IMR-90 (cell line): ENCODE results near the gene KIAA0513.

Experiments
- RFX5 ChIP-seq: IDR thresholded peaks from 2 replicates; pipeline ENCODE4 v1.8.0; 2012; ENCODE audit warnings: low read depth, mild to moderate bottlenecking, low read length, moderate library complexity
- TF ChIP-seq, protein P1 (sequence below): conservative IDR thresholded peaks from 2 replicates; pipeline ENCODE4 v1.5.1; 2012; ENCODE audit warnings: mild to moderate bottlenecking, low read depth, low read length, improper control_type of control experiment

DNA sequence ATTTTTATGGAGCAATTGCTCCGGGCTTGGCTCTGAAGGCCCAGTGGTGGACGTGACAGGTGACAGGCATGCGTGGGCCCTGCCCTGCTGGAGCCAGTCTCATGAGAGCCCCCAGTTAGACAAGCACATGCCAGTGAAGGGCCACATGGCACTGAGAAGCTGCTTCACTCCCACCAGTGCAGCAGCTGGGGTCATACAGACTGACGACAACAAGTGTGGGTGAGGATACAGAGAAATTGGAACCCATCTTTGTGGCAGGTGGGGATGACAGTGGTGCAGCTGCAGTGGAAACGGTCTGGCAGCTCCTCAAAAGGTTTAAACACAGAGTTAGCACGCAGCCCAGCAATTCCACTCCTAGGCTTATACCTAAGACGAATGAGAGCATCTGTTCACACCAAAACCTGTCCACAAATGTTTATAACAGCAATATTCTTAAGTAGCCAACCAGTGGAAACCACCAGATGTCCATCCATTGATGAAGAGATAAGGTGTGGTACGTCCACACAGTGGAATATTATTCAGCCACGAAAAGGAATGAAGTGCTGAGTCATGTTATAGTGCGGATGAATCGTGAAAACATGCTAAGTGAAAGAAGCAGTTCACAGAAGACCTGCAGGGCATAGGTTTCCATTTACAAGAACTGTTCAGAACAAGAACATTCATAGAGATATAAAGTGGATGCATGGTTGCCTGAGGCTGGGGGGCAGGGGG, 97.2 kb downstream of the KIAA0513 start:
- no peak for TF ChIP-seq RFX5
- TF ChIP-seq, protein P1, sequence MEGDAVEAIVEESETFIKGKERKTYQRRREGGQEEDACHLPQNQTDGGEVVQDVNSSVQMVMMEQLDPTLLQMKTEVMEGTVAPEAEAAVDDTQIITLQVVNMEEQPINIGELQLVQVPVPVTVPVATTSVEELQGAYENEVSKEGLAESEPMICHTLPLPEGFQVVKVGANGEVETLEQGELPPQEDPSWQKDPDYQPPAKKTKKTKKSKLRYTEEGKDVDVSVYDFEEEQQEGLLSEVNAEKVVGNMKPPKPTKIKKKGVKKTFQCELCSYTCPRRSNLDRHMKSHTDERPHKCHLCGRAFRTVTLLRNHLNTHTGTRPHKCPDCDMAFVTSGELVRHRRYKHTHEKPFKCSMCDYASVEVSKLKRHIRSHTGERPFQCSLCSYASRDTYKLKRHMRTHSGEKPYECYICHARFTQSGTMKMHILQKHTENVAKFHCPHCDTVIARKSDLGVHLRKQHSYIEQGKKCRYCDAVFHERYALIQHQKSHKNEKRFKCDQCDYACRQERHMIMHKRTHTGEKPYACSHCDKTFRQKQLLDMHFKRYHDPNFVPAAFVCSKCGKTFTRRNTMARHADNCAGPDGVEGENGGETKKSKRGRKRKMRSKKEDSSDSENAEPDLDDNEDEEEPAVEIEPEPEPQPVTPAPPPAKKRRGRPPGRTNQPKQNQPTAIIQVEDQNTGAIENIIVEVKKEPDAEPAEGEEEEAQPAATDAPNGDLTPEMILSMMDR, result no peak
